ENCODE measurements around the gene PRCC. TPM values are rescaled to one million over a fixed set of nuclear protein-coding genes. Genes with fewer than 3 reads are reported as not detected.

The PRCC gene
- total RNA-seq, 1 donor from 2014 or later, result 79.1 TPM

- no peak for DNase-seq (ENCODE audit: extremely low spot score, unreplicated experiment)
- H3K27ac Mint-ChIP-seq, result peak overlapping the region; percentile 99
- no peak for TF ChIP-seq CTCF (conservative IDR thresholded peaks at IDR 0.05)
- no peaks in the 10 kb centered on the region for H3K27me3 Mint-ChIP-seq
- peaks cover 9% of the 10 kb centered on the region for H3K36me3 Mint-ChIP-seq
- H3K4me3 Mint-ChIP-seq, result peak overlapping the region; percentile 95
- H3K4me1 Mint-ChIP-seq (ENCODE audit: unreplicated experiment), result peaks cover 42% of the 10 kb centered on the region
- H3K9me3 Mint-ChIP-seq, result no peaks in the 10 kb centered on the region
Observed at GRCh38 chr1:156746406-156746727, 21.0 kb upstream of the PRCC start.

GRCh38 chr1:156746728-156747631 lies 20.4 kb upstream of the PRCC start:
- Mint-ChIP-seq H3K9me3 (no peaks in the 10 kb centered on the region), H3K4me3 (peak overlapping the region; percentile 96), H3K36me3 (peaks cover 8% of the 10 kb centered on the region), H3K27me3 (no peaks in the 10 kb centered on the region), H3K27ac (peak overlapping the region; percentile 99), H3K4me1 (ENCODE audit: unreplicated experiment) (peaks cover 39% of the 10 kb centered on the region)
- peak; percentile 89 for DNase-seq (ENCODE audit: extremely low spot score, unreplicated experiment)
- peak; percentile 59 for TF ChIP-seq CTCF (conservative IDR thresholded peaks at IDR 0.05)

GRCh38 chr1:156747742-156748669 lies 19.3 kb upstream of the PRCC start:
- no peak for TF ChIP-seq CTCF (conservative IDR thresholded peaks at IDR 0.05)
- Mint-ChIP-seq H3K27ac (peak overlapping the region; percentile 99), H3K36me3 (peaks cover 8% of the 10 kb centered on the region), H3K4me1 (ENCODE audit: unreplicated experiment) (peaks cover 36% of the 10 kb centered on the region), H3K4me3 (peak overlapping the region; percentile 96), H3K9me3 (no peaks in the 10 kb centered on the region), H3K27me3 (no peaks in the 10 kb centered on the region)
- no peak for DNase-seq (ENCODE audit: extremely low spot score, unreplicated experiment)

- DNase-seq (ENCODE audit: extremely low spot score, unreplicated experiment), result no peak
Observed at GRCh38 chr1:156748670-156749418, 18.5 kb upstream of the PRCC start.

More at GRCh38 chr1:156748670-156749418, 18.5 kb upstream of the PRCC start:
- H3K36me3 Mint-ChIP-seq, result peaks cover 8% of the 10 kb centered on the region
- H3K4me1 Mint-ChIP-seq (ENCODE audit: unreplicated experiment), result peaks cover 37% of the 10 kb centered on the region
- TF ChIP-seq CTCF (conservative IDR thresholded peaks at IDR 0.05), result no peak
- peak overlapping the region; percentile 99 for H3K27ac Mint-ChIP-seq
- H3K9me3 Mint-ChIP-seq, result no peaks in the 10 kb centered on the region
- peak overlapping the region; percentile 96 for H3K4me3 Mint-ChIP-seq
- H3K27me3 Mint-ChIP-seq, result no peaks in the 10 kb centered on the region

Data from type B pancreatic cell (in vitro differentiated cells).